ENCODE results near the gene PREB. TPM values are rescaled to one million over a fixed set of nuclear protein-coding genes. Genes with fewer than 3 reads are reported as not detected.

Gene PREB
- total RNA-seq, 4 donors from 2014 or later = 60.7 to 76.5 (median 65.7) TPM

DNA sequence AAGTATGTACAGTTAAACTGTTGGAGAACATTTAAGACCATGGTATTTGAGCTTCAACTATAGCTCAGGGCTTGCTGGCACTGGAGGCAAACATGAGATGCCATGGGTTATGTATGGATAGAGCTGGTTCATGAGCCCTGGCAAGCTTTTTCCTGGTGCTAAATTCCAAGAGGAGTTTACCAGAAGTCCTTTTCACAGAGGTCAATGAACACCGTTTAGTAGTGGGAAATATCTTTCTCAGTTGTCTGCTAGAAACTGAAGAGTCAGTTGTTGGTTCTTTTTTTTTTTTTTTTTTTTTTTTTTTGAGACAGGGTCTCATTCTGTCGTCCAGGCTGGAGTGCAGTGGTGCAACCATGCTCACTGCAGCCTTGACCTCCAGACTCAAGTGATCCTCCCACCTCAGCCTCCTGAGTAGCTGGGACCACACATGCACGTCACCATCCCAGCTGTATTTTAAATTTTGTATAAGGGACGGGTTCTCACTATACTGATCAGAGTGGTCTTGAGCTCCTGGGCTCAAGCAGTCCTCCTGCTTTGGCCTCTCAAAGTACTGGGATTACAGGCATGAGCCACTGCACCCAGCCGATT, 46.5 kb downstream of the PREB start:
- DNase-seq (ENCODE audit: low spot score) (no peak), ATAC-seq (ENCODE audit: low FRiP score) (no peak)
- TF ChIP-seq, protein P1, sequence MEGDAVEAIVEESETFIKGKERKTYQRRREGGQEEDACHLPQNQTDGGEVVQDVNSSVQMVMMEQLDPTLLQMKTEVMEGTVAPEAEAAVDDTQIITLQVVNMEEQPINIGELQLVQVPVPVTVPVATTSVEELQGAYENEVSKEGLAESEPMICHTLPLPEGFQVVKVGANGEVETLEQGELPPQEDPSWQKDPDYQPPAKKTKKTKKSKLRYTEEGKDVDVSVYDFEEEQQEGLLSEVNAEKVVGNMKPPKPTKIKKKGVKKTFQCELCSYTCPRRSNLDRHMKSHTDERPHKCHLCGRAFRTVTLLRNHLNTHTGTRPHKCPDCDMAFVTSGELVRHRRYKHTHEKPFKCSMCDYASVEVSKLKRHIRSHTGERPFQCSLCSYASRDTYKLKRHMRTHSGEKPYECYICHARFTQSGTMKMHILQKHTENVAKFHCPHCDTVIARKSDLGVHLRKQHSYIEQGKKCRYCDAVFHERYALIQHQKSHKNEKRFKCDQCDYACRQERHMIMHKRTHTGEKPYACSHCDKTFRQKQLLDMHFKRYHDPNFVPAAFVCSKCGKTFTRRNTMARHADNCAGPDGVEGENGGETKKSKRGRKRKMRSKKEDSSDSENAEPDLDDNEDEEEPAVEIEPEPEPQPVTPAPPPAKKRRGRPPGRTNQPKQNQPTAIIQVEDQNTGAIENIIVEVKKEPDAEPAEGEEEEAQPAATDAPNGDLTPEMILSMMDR (IDR thresholded peaks at IDR 0.05) = no peak

DNA sequence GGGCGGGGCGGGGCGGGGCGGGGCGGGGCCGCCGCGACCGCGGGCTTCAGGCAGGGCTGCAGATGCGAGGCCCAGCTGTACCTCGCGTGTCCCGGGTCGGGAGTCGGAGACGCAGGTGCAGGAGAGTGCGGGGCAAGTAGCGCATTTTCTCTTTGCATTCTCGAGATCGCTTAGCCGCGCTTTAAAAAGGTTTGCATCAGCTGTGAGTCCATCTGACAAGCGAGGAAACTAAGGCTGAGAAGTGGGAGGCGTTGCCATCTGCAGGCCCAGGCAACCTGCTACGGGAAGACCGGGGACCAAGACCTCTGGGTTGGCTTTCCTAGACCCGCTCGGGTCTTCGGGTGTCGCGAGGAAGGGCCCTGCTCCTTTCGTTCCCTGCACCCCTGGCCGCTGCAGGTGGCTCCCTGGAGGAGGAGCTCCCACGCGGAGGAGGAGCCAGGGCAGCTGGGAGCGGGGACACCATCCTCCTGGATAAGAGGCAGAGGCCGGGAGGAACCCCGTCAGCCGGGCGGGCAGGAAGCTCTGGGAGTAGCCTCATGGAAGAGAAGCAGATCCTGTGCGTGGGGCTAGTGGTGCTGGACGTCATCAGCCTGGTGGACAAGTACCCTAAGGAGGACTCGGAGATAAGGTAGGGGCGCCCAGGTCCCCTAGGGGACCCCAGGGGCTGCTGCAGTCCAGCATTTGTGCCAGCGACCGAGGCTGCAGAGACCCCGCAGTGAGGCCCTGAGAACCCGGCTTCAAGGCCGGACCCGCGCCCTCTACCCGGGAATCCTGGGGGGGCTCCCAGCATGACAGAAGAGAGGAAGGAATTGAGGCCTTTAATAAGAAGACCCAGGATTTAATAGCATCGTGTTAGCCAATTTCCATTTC, 47.5 kb downstream of the PREB start, which contains the start of gene KHK:
Gene KHK (plus strand): TSS at position 49 of the 870 bp plus-strand sequence. CDS start 488 bp downstream, at position 537.
- DNase-seq (ENCODE audit: low spot score) = no peak
- TF ChIP-seq, protein P1 (IDR thresholded peaks at IDR 0.05) = no peak

GRCh38 chr2:27086090-27086723, 48.2 kb downstream of the PREB start:
- ATAC-seq (ENCODE audit: low FRiP score) (peak; percentile 94), DNase-seq (ENCODE audit: low spot score) (peak; percentile 91)
- TF ChIP-seq, protein P1 (IDR thresholded peaks at IDR 0.05) = peak in 2 of 3 donors; percentile 51 to 83

More for the DNA sequence above, 47.5 kb downstream of the PREB start, which contains the start of gene KHK:
- peak; percentile 25 for ATAC-seq (ENCODE audit: low FRiP score)

DNA sequence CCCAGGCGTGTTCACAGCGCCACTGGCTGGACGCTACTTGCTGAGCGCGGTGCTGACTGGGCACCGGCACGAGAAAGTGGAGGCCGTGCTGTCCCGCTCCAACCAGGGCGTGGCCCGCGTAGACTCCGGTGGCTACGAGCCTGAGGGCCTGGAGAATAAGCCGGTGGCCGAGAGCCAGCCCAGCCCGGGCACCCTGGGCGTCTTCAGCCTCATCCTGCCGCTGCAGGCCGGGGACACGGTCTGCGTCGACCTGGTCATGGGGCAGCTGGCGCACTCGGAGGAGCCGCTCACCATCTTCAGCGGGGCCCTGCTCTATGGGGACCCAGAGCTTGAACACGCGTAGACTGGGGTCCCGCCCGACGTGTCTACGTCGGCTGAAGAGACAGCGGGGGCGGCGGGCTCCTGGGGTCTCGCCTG, 48.8 kb downstream of the PREB start:
- peak; percentile 32 for DNase-seq (ENCODE audit: low spot score)
- ATAC-seq (ENCODE audit: low FRiP score) = peak; percentile 39

GRCh38 chr2:27085062-27085672, 49.3 kb downstream of the PREB start:
- no peak for ATAC-seq (ENCODE audit: low FRiP score)
- TF ChIP-seq, protein P1 (IDR thresholded peaks at IDR 0.05) = no peak
- no peak for DNase-seq (ENCODE audit: low spot score)

More for the DNA sequence above, 48.8 kb downstream of the PREB start:
- TF ChIP-seq, protein P1 (IDR thresholded peaks at IDR 0.05) = no peak

- DNase-seq (ENCODE audit: low spot score) (no peak), ATAC-seq (ENCODE audit: low FRiP score) (no peak)
- TF ChIP-seq, protein P1 (IDR thresholded peaks at IDR 0.05) = no peak
Observed at GRCh38 chr2:27084297-27085061, 50.0 kb downstream of the PREB start.
